ENCODE results near the gene IQCE.

Gene IQCE

DNA sequence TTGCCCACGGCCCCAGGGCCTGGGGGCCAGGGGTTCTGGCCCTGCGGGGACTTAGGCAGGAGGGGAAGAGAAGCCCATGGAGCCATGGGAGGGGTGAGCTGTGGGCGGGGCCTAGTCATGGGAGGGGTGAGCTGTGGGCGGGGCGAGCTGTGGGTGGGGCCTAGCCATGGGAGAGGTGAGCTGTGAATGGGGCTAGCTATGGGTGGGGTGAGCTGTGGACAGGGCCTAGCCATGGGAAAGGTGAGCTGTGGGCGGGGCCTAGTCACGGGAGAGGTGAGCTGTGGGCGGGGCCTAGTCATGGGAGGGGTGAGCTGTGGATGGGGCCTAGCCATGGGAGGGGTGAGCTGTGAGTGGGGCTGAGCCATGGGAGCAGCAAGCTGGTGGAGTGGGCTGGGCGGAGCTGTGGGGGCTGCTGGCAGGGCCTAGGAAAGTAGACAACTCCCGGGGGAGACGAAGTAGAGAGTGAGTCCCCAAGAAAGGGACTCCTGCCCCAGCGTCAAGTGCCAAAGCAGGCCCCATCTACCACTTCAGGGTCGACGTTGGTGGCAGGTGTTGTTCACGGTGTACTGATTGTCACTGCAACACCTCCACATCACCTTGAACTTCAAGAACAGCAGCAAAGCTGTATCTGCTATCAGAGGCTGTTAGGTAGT lies 53.8 kb downstream of the IQCE start:
- TF ChIP-seq, protein P1, sequence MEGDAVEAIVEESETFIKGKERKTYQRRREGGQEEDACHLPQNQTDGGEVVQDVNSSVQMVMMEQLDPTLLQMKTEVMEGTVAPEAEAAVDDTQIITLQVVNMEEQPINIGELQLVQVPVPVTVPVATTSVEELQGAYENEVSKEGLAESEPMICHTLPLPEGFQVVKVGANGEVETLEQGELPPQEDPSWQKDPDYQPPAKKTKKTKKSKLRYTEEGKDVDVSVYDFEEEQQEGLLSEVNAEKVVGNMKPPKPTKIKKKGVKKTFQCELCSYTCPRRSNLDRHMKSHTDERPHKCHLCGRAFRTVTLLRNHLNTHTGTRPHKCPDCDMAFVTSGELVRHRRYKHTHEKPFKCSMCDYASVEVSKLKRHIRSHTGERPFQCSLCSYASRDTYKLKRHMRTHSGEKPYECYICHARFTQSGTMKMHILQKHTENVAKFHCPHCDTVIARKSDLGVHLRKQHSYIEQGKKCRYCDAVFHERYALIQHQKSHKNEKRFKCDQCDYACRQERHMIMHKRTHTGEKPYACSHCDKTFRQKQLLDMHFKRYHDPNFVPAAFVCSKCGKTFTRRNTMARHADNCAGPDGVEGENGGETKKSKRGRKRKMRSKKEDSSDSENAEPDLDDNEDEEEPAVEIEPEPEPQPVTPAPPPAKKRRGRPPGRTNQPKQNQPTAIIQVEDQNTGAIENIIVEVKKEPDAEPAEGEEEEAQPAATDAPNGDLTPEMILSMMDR (IDR thresholded peaks at IDR 0.05), result no peak
- Histone ChIP-seq H3K27ac (peak overlapping the region; percentile 86 to 90), H3K4me3 (no peak overlapping the region)
- DNase-seq (ENCODE audit: low spot score), result no peak

DNA sequence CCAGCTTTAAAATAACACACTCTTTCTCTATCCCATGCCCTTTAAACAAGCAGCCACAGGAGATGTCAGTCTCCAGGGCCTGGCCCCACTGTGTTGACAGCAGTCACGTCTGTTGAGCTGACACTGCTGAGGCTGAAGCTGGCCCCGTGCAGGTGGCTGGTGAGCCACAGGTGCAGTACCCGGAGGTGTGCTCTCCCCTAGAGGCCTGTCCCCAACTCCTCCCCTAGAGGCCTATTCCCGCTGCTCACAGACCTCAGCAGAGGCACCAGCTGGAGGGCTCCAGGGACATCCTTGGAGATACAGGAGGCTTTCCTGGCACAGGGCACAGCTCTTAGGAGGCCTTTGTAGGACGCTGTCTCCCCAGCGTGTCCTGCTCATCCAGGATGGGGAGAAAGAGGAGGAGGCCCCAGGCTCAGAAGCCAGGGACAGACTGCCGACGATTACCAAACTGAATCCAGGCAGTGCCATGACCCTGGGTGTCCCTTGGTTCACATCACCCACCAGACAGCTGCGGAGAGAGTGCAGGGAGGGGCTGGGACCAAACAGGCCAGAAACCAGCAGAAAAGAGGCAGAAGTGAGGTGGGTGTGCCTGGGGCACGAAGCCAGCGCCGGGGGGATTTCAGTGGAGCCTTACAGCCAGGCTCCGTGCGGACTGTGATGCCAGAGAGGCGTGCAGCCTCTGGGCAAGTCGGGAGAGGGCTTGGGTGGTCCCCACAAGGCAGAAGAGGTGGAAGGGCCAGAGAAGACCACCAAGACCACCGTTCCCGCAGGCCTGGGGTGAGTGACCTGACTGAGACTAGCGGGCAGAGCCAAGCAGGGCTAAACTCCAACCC lies 54.5 kb downstream of the IQCE start:
- no peak for DNase-seq (ENCODE audit: low spot score)
- TF ChIP-seq, protein P1 (IDR thresholded peaks at IDR 0.05), result no peak
- H3K27ac ChIP-seq, result peak overlapping the region; percentile 86 to 90
- peak overlapping the region; percentile 32 for H3K4me3 ChIP-seq

DNA sequence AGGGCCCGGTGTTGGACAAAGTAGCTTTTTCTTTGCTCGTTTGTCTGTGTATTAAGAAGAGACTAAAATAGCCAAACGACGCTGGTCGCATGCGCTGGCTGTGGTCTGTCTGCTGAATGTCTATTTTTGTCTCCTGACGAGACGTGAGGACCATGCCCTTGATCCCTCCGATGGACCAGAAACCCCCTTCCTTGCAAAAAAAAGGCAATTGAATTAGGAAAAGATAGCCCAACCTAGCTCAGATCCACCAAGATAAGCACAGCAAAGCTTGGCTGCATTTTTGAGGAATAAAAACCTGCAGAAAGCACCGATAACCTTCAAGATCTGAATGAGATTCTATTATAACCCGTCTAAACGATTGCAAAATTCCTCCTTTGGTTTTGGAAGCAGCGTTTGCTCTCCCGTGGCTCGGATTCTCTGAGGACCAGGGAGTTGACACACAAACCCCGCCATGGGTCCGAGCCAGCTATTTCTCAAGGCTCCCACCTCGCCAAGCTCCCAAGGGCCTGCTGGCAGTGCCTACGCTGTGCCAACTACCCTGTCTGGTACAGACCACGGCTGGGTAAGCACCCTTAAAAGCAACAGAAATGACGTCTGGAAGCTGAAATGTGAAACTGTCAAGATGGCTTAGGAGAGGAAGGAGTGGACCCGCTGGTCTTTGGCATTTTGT lies 55.3 kb downstream of the IQCE start:
- Histone ChIP-seq H3K27ac (peak overlapping the region; percentile 86 to 90), H3K4me3 (peak overlapping the region; percentile 32)
- TF ChIP-seq, protein P1 (IDR thresholded peaks at IDR 0.05), result no peak
- DNase-seq (ENCODE audit: low spot score), result peak; percentile 97

DNA sequence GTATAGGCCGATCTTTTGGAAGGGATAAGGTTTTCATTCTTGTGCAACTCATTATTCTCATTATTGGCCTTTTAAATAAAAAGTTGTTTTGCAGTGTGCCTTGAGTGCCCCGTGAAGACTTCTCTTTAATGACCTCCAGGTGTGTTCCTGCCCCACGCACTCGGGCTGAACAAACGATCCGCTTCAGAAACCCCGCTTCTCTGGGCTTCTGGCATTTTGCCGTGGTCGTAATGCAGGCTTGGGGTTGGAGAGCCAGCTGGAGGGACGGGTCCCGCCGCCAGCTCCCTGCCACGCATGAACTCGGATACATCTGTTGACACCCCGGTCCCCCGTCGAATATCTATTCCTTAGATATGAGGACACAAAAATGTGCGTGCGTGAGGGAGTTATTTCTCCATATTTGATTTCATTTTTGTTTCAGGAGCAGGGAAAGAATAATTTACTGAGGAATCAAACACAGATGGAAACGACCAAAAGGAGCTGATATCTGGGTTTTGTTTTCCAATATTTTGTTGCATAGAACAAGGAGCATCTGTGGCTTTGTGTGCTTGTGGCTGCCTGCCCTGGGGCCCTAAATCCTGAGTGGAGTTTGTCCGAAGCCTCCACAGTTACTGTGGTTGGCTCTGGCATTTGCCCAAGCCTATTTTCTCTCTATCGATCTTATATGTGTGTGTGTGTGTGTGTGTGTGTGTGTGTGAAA lies 56.0 kb downstream of the IQCE start:
- Histone ChIP-seq H3K4me3 (peak overlapping the region; percentile 32), H3K27ac (peak overlapping the region; percentile 86 to 90)
- TF ChIP-seq, protein P1 (IDR thresholded peaks at IDR 0.05), result no peak
- no peak for DNase-seq (ENCODE audit: low spot score)

DNA sequence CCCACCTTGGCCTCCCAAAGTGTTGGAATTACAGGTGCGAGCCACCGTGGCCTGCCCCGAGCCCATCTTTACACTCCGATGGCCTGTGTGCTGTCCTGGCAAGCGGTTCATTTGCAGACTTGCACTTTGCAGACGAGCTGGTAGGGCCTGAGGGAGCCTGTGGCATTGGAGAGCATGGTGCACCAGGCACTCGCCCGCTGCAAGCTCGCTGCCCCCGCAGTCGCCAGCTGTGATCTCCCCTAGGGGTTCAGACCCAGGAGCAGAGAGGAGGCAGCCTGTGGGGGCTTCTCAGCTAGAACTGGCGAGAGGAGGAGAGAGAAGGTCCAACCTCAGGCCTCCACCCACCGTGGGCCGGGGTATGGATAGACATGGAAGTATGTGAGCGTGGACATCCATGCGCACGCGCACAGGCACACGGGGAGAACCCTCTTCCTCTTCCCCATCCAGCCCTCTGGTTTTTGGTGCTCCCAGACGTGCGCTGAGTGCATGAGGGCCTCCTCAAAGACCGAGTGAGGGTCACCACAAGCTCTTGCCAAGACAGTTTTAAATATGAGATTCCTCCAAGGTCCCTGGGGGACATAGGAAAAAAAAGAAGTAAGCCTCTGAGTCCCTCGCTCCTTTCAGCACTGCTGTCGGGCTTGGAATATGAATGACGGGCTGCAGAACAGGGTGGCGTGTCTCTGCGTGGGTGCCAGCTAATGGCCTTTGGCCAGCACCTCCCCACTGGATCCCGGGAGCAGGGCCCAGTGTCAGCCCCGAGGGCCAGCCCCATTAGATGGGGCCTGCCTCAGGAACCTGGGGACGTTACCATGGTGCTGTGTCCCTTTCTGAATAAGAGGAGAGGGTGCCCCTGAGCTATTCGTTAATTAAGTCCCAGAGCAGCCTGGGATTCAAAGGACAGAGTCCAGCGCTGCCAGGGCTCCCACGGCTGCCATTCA lies 57.9 kb downstream of the IQCE start:
- peak overlapping the region; percentile 49 for H3K4me3 ChIP-seq
- peak overlapping the region; percentile 5 to 53 for H3K27ac ChIP-seq
- TF ChIP-seq, protein P1 (IDR thresholded peaks at IDR 0.05), result no peak
- DNase-seq (ENCODE audit: low spot score), result no peak
